Measurements from ENCODE around the gene CD72. TPM values are rescaled to one million over a fixed set of nuclear protein-coding genes. Genes with fewer than 3 reads are reported as not detected.

The CD72 gene
- total RNA-seq, 1 donor from 2014 or later: 0.79 TPM

GRCh38 chr9:35658968-35659220 is 40.7 kb upstream of the CD72 start:
- H3K4me3 ChIP-seq (ENCODE audit: low read depth, low read length): peak overlapping the region; percentile 64
- TF ChIP-seq, protein P1, sequence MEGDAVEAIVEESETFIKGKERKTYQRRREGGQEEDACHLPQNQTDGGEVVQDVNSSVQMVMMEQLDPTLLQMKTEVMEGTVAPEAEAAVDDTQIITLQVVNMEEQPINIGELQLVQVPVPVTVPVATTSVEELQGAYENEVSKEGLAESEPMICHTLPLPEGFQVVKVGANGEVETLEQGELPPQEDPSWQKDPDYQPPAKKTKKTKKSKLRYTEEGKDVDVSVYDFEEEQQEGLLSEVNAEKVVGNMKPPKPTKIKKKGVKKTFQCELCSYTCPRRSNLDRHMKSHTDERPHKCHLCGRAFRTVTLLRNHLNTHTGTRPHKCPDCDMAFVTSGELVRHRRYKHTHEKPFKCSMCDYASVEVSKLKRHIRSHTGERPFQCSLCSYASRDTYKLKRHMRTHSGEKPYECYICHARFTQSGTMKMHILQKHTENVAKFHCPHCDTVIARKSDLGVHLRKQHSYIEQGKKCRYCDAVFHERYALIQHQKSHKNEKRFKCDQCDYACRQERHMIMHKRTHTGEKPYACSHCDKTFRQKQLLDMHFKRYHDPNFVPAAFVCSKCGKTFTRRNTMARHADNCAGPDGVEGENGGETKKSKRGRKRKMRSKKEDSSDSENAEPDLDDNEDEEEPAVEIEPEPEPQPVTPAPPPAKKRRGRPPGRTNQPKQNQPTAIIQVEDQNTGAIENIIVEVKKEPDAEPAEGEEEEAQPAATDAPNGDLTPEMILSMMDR (IDR thresholded peaks at IDR 0.05; ENCODE audit: insufficient read depth, low read length, severe bottlenecking): no peak
- FAIRE-seq: no peak
- peaks cover 1% of the 10 kb centered on the region for H3K36me3 ChIP-seq (ENCODE audit: control insufficient read depth, insufficient read depth, low read length)
- DNase-seq (ENCODE audit: low read depth): peak; percentile 62
- no peaks in the 10 kb centered on the region for H3K27me3 ChIP-seq (ENCODE audit: control insufficient read depth, insufficient read depth, low read length)

DNA sequence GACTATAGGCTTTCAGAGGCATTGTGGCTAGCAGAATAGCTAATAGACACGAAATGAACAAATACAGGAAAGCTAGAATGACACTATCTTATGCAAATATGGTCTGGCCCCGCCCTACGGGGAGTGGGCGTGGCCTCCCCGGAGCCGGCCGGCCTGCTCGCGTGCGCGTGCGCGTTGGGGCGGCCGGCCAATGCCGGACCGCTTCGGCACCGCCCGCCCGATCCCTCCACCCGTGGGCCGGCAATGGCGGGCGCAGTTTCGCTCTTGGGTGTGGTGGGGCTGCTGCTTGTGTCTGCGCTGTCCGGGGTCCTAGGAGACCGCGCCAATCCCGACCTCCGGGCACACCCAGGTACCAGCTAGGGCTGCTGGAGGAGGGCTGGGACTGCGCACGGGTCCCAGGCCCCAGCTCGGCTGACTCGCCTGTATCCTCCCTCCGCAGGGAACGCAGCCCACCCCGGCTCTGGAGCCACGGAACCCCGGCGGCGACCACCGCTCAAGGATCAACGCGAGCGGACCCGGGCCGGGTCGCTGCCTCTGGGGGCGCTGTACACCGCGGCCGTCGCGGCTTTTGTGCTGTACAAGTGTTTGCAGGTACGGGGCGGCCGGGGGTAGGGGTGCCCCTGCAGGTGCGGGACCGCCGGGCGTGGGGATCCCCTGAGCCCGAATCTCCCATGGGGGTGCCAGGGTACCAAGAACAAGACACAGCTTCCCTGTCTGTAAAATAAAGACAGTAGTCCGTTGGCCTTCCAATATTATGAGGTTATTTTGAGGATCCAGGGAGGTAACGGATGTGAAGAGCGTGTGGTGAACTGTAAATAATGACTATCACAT is 40.1 kb upstream of the CD72 start, which contains the start of gene CCDC107:
TSS of gene CCDC107 (plus strand) at position 156 of the 831 bp plus-strand sequence. CDS start at position 244, 88 bp downstream.
- H3K27me3 ChIP-seq (ENCODE audit: control insufficient read depth, insufficient read depth, low read length): no peaks in the 10 kb centered on the region
- TF ChIP-seq, protein P1 (IDR thresholded peaks at IDR 0.05; ENCODE audit: insufficient read depth, low read length, severe bottlenecking): peak; percentile 83
- H3K36me3 ChIP-seq (ENCODE audit: control insufficient read depth, insufficient read depth, low read length): peaks cover 1% of the 10 kb centered on the region
- H3K4me3 ChIP-seq (ENCODE audit: low read depth, low read length): peak within 1 kb of the TSS; percentile 64
- DNase-seq (ENCODE audit: low read depth): peak; percentile 57
- FAIRE-seq: no peak

DNA sequence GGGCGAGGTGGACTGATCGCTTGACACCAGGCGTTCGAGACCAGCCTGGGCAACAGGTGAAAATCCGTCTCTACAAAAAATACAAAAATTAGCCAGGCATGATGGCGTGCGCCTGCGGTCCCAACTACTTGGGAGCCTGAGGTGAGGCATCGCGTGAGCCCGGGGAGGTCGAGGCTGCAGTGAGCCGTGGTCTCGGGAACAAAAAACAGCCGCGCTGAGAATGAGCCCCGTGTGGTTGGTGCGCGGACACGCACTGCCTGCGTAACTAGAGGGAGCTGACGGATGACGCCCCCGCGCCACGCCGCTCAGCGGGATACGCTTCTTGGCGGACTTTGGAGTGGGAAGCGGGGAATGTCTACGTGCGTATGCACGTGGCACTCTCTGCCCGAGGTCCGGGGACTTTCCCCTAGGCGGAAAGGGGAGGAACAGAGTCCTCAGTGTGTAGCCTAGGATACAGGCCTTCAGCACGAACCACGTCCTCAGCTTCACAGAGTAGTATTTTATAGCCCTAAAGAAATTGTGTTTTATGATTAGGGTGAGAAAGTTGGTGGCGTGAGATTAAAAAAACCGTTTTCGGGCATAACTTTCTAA is 39.4 kb upstream of the CD72 start, which contains the start of gene RMRP:
TSS of gene RMRP (minus strand) at position 474 of the 591 bp plus-strand sequence.
- Histone ChIP-seq H3K27me3 (ENCODE audit: control insufficient read depth, insufficient read depth, low read length) (no peaks in the 10 kb centered on the region), H3K36me3 (ENCODE audit: control insufficient read depth, insufficient read depth, low read length) (peaks cover 1% of the 10 kb centered on the region), H3K4me3 (ENCODE audit: low read depth, low read length) (peak within 1 kb of the TSS; percentile 64)
- TF ChIP-seq, protein P1 (IDR thresholded peaks at IDR 0.05; ENCODE audit: insufficient read depth, low read length, severe bottlenecking): peak; percentile 29
- FAIRE-seq (peak; percentile 32), DNase-seq (ENCODE audit: low read depth) (peak; percentile 98)

DNA sequence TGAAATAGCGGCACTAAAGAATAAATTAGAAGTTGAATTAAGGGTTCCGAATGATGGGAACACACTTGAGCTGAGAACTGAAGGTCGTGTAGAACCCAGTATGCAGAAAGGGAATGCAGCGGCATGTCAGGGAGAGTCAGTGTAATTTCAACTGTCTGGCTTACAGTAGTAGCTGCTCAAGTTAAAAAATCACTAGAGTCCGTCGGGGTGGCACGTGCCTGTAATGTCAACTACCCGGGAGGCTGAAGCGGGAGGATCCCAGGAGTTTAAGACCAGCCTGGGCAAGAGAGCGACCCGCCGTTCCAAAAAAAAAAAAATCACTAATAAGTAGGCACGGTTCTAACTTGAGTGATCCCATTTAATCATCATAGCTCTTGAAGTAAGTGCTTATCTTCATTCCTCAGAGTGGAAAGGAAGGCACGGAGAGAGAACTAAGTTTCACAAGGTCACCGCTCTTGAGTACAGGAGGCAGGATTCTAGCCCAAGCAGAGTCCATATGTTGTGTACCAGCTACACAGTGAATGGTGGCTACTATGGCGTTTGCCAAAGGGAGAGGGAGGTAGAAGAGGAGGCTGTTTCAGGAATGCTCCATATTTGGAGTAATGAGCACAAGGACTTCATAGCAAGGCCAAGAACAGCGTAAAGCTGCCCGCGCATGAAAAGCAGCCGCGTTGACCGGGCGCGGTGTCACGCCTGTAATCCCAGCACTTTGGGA is 38.8 kb upstream of the CD72 start:
- FAIRE-seq: no peak
- Histone ChIP-seq H3K4me3 (ENCODE audit: low read depth, low read length) (peak overlapping the region; percentile 26), H3K36me3 (ENCODE audit: control insufficient read depth, insufficient read depth, low read length) (peaks cover 1% of the 10 kb centered on the region), H3K27me3 (ENCODE audit: control insufficient read depth, insufficient read depth, low read length) (no peaks in the 10 kb centered on the region)
- TF ChIP-seq, protein P1 (IDR thresholded peaks at IDR 0.05; ENCODE audit: insufficient read depth, low read length, severe bottlenecking): no peak
- peak; percentile 47 for DNase-seq (ENCODE audit: low read depth)

- no peak overlapping the region for H3K4me3 ChIP-seq (ENCODE audit: low read depth, low read length)
- DNase-seq (ENCODE audit: low read depth) (no peak), FAIRE-seq (no peak)
- no peaks in the 10 kb centered on the region for H3K27me3 ChIP-seq (ENCODE audit: control insufficient read depth, insufficient read depth, low read length)
- TF ChIP-seq, protein P1 (IDR thresholded peaks at IDR 0.05; ENCODE audit: insufficient read depth, low read length, severe bottlenecking): no peak
- peaks cover 1% of the 10 kb centered on the region for H3K36me3 ChIP-seq (ENCODE audit: control insufficient read depth, insufficient read depth, low read length)
Observed at GRCh38 chr9:35656348-35656747, 38.1 kb upstream of the CD72 start.

Data from bronchial epithelial cell (primary cell).